ENCODE measurements around the gene LSAMP.

- TF ChIP-seq EZH2 (IDR thresholded peaks at IDR 0.05): no peak
- TF ChIP-seq, protein P1, sequence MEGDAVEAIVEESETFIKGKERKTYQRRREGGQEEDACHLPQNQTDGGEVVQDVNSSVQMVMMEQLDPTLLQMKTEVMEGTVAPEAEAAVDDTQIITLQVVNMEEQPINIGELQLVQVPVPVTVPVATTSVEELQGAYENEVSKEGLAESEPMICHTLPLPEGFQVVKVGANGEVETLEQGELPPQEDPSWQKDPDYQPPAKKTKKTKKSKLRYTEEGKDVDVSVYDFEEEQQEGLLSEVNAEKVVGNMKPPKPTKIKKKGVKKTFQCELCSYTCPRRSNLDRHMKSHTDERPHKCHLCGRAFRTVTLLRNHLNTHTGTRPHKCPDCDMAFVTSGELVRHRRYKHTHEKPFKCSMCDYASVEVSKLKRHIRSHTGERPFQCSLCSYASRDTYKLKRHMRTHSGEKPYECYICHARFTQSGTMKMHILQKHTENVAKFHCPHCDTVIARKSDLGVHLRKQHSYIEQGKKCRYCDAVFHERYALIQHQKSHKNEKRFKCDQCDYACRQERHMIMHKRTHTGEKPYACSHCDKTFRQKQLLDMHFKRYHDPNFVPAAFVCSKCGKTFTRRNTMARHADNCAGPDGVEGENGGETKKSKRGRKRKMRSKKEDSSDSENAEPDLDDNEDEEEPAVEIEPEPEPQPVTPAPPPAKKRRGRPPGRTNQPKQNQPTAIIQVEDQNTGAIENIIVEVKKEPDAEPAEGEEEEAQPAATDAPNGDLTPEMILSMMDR (IDR thresholded peaks at IDR 0.05): no peak
- no peak for TF ChIP-seq EZH2phosphoT487 (IDR thresholded peaks at IDR 0.05)
Measured at GRCh38 chr3:116160594-116160993, 284.7 kb downstream of the LSAMP start.

All from neural progenitor cell (in vitro differentiated cells).